Measurements from ENCODE around the gene ARID1B.

- no peak for TF ChIP-seq POLR2A (IDR thresholded peaks at IDR 0.05)
- no peak for TF ChIP-seq CTCF (IDR thresholded peaks at IDR 0.05)
These were observed 395.8 kb downstream of the ARID1B start for GRCh38 chr6:157172830-157173536.
